GM12874 (cell line): ENCODE results near the gene PARVG.

ENCODE experiments used
- CTCF ChIP-seq: IDR thresholded peaks from 2 replicates; pipeline ENCODE4 v1.5.1; 2011; ENCODE audit warnings: low read depth, mild to moderate bottlenecking, control low read depth, low read length, moderate library complexity; ENCODE audit not compliant: insufficient read depth

PARVG gene

GRCh38 chr22:44214764-44215163 lies 34.0 kb downstream of the PARVG start:
- TF ChIP-seq CTCF = no peak

GRCh38 chr22:44215287-44215686 lies 34.6 kb downstream of the PARVG start:
- no peak for TF ChIP-seq CTCF

- no peak for TF ChIP-seq CTCF
These were observed 36.6 kb downstream of the PARVG start for GRCh38 chr22:44217346-44217745.

GRCh38 chr22:44218071-44218470 lies 37.3 kb downstream of the PARVG start:
- no peak for TF ChIP-seq CTCF

- TF ChIP-seq CTCF = no peak
These were observed 38.6 kb downstream of the PARVG start for GRCh38 chr22:44219101-44219870.

- no peak for TF ChIP-seq CTCF
These were observed 40.3 kb downstream of the PARVG start for GRCh38 chr22:44220727-44221680.

GRCh38 chr22:44221710-44222475 lies 41.2 kb downstream of the PARVG start:
- TF ChIP-seq CTCF = no peak
